Gastroesophageal sphincter (tissue), 3 donors: ENCODE results near the gene COG3.

ENCODE experiments used
- CTCF ChIP-seq, 4 experiments: fragments of 200-600 bp in 2 of 4; fragments of 450-650 bp in 2 of 4; sonication (generic) in 1 of 4; IDR thresholded peaks; one replicate each; pipeline ENCODE4 v1.5.1; 2017 to 2019; ENCODE audit warnings: antibody characterized with exemption in 4 of 4, mild to moderate bottlenecking in 2 of 4, moderate library complexity in 2 of 4
- EP300 ChIP-seq: sonication (generic); formaldehyde crosslinking; IDR thresholded peaks from one replicate; pipeline ENCODE4 v1.6.1; 2017; ENCODE audit warnings: antibody characterized with exemption, mild to moderate bottlenecking

GRCh38 chr13:45503658-45504057 lies 38.9 kb downstream of the COG3 start:
- TF ChIP-seq CTCF (IDR thresholded peaks at IDR 0.05) (no peak), EP300 (no peak)
